DMS79 (cell line): ENCODE data around the gene FAM107B.
"Not testable (repeated sequence)": the region's sequence is repeated elsewhere in the genome, so short reads cannot be mapped to it uniquely, and the experiment has no call there.

Source experiments
- DNase-seq: peaks from one replicate; lab custom pipeline; 2025; lab: John Stamatoyannopoulos, UW

The FAM107B gene

GRCh38 chr10:14664345-14664744 lies 110.4 kb downstream of the FAM107B start:
- DNase-seq, result no peak

DNA sequence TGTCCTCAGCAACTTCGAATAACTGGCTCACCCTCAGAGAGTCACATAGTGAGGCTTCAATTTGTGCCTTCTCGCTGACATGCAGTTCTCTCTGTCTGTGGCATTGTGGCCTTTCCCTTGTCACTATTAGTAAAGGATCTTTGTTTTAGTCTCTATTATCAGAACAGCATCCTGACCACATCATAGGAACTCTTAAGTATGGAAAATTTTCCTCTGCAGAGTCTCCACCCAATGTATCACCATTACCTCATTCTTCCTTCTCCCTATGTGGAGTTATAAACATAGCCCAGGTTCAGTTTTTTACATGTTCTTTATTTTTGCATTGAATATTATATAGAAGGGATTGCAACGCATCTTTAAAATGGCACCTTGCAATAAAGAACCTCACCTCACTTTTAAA lies 112.9 kb downstream of the FAM107B start:
- no peak for DNase-seq

DNA sequence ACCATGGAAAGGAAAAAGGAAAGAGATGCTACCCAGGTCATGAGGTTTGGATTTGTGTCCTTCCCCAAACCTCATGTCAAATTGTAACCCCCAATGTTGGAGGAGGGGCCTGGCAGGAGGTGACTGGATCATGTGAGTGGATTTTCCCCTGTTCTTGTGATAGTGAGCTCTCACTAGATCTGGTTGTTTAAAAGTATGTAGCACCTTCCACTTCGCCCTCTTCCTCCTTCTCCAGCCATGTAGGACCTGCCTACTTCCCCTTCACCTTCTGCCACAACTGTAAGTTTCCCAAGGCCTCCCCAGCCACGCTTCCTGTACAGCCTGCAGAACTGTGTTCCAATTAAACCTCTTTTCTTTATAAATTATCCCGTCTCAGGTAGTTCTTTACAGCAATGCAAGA lies 113.9 kb downstream of the FAM107B start:
- no peak for DNase-seq

DNA sequence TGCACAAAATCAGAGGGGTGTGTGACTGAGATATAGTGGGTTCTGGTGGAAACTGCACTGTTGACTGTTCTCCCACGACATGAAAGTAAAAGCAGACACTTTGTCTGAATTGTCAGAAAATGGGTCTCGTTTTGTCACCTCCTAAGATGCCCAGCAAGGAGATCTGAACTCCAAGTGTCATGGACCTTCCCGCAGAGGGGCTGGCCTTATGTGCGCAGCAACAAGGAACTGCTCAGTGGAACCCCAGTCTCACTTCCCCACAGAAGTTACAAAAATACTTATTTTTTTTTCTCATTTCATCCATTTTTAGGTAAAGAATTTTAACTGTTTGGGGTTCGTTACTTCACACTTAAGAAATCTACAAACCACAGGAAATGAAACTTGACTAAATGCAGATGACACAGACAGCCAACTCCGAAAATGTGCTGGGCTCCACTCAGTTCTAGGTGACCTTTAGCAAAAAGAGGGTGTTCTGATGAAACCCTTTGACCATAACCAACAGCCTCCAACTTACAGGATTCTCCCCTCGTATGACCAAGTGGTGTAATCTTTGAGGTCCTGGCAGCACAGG lies 115.0 kb downstream of the FAM107B start:
- DNase-seq, result no peak

GRCh38 chr10:14659137-14659536 lies 115.6 kb downstream of the FAM107B start:
- DNase-seq, result not testable (repeated sequence)

GRCh38 chr10:14658331-14659127 lies 116.2 kb downstream of the FAM107B start:
- DNase-seq, result no peak

GRCh38 chr10:14656052-14656730 lies 118.5 kb downstream of the FAM107B start:
- no peak for DNase-seq

DNA sequence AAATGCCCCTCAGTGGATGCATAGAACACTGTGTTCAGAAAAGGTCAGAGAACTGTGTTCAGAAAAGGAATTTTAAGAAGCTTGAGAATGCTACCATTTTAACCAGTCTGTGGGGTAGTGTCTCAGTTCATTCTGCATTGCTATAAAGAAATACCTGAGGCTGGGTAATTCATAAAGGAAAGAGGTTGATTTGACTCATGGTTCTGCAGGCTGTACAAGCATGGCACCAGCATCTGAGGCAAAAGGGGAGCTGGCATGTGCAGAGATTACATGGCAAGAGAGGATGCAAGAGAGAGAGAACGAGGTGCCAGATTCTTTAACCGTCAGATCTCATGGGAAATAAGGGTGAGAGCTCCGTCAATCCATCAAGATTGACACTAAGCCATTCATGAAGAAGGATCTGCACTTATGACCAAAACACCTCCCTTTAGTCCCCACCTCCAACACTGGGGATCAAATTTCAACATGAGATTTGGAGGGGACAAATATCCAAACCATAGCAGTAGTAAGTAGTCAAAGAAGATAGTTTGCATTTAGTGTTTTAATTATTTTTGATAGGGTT lies 119.8 kb downstream of the FAM107B start:
- DNase-seq, result no peak

DNA sequence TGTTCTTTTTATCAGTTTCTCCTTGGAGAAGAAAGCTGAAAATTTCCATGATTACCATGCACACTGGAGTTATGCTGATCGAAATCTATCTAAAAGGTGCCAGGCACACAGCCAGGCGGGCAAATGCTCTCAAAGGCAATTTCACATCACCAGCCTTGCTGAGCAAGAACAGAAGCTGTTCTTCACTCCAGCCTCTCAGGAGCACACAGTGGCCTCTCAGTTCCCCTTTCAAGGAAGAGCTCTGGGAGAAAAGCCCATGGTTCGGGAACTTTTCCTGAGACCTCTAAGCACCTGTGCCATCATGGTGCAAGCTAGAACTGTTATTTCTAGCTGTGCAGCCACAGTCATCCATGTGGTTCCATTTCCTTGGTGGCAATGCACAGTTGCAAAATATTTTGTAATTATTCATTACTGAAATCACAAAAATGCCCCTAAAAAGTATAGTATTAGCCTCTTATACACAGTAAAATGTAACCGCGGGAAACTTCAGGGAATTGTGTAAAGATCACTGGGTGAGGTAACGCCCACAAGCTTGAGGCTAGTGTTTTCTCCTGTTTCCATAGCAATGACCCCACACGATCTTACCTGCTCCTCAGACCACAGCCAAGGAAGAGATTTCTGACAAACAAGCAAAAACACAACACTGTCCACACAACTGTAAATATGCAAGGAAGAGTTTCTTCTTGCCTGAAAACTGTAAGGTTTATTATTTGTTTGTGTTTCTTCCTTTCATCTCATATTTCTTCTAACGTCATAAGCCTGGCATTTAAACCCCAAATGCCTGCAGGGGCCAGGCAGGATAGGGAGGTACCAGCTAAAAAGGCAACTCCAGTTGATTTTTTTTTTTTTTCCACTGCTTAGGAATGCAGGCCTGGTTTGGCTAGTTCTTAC lies 121.2 kb downstream of the FAM107B start:
- no peak for DNase-seq

DNA sequence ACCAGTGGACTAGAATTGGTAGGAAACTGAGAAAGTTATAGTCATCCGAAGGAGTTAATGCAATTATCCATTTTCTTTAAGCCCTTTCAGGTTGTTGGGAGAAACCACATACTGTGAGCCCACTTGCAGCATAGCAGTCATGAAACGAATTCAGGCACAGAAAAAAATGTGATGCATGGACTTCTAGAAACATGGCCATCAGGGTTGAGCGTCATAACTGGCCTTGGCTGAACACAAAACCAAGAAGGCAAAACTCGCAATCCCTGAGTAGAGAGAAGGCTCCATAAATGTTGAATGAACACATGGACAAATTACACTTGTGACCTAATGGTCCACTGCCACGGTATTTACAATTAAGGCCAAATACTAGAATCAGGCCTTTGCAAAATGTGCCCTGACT lies 121.9 kb downstream of the FAM107B start:
- DNase-seq, result no peak

- DNase-seq, result no peak
Measured at GRCh38 chr10:14652067-14652466, 122.6 kb downstream of the FAM107B start.

DNA sequence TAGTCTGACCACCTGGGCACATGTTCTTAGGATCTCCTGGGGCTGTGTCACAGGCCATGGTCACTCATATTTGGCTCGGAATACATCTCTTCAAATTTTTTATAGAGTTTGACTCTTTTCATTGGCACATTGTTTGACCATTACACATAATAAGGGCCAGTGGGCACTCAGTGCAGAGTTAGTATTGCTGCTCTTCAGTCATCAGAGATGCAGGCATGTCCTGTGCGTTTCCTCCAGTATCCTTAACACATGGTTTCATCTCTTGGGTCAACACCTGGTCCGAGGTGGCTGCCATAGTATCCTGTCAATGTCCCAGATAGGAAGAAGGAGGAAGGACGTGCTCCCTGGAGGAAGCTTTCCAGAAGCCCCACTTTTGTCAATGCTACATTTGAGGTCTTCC lies 125.0 kb downstream of the FAM107B start:
- DNase-seq, result no peak

DNA sequence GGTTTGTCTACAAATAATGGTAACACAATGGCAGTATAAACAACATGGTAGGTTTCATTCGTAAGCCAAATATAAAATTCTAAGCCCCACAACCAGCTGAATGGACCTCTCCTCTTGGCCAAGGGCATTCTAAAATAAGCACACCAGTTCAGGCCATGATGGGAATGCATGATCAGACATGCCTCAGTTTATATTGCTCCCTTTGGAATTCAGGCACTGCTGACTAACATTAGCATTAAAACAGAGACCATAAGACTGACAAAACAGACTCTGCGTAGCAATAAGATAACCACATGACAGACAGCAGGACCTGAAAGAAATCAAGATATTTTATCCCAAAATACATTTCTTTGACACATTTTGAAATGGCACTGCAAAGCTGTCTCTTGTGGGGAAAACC lies 125.8 kb downstream of the FAM107B start:
- DNase-seq, result no peak

- peak; percentile 56 for DNase-seq
Measured at GRCh38 chr10:14648005-14648765, 126.5 kb downstream of the FAM107B start.

GRCh38 chr10:14645239-14645960 lies 129.3 kb downstream of the FAM107B start:
- DNase-seq, result no peak

DNA sequence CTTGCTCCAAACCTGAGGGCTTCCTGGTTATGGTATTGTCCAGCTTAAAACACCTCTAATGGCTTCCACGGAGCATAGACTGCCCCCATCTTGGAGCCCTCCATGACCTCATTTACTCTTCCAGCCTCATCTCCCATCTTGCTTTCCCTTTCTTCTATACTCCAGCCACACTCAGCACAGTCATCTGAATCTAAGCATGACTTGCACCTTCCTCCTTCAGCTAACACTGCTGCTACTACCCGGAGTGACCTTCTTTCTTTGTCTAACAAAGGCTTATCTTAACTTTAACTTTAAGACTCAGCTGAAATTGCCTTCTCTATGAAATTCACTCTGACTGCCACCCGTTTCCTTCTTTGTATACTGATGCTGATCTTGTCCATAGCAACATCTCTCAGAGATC lies 135.1 kb downstream of the FAM107B start:
- no peak for DNase-seq

DNA sequence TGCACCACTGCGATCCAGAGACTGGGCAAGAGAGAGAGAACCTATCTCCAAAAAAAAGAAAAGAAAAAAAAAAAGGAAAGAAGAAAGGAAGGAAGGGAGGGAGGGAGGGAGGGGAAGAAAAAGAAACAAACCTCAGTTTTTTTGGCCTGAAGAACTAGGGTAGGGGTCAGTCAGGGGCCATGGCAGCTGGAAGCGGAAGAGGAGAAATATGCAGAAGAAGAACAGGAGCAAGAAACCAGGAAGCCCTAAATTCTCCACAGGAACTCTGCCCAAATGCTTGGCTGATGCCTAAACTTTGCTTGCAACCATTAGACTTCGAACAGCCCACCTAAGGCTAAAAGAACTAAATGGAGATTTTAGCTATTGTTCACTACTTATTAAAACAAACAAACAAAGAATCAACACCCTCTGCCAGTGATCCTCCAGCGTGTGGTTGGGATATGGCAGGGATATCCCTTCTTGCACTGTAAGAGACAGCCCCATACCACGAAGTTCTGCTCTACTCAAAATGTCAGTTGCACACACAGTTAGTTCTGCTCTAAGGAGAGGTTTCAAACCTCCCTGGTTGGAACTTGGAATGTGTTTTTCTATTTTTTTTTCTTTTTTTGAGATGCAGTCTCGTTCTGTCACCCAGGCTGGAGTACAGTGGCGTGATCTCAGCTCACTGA lies 139.5 kb downstream of the FAM107B start:
- DNase-seq, result no peak

GRCh38 chr10:14634572-14634971 lies 140.1 kb downstream of the FAM107B start:
- DNase-seq, result not testable (repeated sequence)

DNA sequence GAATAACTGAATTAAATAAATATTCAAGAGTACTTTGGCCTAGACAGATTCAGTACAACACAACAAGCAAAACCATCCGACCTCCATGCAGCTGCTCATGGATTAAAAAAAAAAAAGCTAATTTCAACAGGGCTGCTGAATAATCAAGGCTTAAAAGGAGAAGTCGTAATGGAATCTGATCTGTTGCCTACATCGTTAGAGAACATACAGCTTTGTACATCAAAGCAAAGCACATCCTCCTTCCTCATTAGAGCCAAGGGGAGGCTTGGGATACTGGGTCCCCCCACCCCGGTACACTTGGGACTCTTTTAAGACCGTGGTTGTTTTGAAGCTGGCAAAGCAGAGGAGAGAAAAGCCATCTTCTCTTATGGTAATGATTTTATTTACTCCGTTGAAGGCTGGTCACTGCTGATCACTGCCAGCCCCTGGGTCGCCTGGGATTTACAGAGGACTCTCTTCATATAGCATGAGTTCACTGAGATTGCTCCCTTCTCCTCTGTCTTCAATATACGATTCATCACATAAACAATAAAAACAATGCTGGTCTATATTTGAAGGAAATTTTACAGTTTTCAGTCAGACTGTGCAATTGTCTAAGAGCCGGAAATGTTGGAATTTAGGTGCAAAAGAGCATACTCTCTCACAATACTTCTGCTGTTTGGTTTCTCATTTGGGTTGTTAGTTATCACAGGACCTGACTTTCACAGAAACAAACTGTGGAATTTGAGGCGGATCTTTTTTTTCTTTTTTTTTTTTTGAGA lies 148.8 kb downstream of the FAM107B start:
- no peak for DNase-seq
